Measurements from ENCODE around the gene LRRTM3.

LRRTM3 gene

DNA sequence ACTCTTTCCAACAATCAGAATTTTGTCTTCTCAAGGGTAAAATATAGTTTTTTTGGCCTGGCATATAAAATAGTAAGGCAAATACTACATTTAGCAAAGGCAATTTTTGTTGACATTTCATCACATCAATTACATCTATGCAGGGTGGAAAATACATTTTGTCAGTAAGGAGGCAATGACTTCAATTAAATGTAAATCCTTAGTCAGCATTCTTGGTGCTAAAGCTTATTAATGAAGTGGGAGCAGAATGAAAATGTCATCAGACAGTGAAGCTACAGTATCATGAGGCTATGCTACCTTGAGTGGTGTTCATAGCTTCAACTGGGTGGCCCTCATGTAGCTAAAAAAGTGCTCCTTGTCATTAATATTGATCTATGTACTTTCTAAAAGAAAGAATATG, 8.9 kb downstream of the LRRTM3 start:
- DNase-seq (ENCODE audit: low read depth), result no peak

DNA sequence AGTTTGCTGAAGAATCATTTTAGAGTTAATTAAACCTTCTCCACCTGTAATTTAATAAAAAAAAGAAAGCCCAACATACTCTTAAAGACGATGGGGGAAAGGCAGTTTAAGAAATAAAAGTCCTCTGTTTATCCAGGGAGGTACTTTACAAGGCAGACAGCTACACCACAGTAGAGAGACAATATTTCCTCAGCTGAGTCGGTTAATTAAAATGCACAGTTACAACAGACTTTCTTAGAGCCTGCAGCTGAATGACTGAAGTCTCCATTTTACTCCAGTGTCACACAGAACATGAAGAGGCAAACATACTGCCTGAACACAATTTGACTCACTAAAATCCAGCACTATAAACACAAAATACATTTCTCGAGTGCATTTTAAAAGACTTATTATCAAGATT, 15.1 kb downstream of the LRRTM3 start:
- no peak for DNase-seq (ENCODE audit: low read depth)

DNA sequence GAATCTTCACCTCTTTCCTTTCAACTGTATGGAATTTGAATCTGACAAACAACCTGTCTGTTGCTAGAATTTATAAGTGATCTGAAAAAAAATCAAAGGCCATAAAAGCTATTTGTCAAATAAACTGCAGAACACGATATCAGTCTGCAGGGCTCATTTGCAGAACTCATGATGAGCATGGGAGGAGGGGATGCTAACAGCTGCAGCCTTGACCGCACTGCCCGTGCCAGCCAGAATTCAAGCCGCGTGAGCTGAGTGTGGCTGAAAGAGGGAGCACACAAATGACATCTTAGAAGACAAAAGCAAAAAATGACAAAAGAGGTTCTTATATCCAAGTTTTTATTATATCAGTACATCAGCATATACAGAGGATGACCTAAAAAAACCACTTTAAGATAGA, 15.7 kb downstream of the LRRTM3 start:
- no peak for DNase-seq (ENCODE audit: low read depth)

DNA sequence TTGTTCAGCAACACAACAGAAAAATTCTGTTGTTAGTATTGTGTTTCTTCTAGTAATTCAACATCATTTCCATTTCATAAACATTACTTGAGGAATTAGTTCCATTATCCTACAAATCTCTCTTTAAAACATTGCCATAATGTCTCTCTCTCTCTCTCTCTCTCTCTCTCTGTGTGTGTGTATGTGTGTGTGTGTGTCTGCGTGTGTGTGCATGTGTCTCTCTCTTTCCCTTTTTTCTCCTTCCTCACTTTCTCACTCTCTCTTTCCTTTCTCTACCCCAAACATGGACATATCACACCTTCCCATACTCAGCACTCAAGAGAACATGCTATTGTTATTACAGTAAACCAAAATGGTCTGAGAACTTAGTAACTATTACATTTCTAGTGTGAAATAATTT, 16.6 kb downstream of the LRRTM3 start:
- DNase-seq (ENCODE audit: low read depth), result no peak

DNA sequence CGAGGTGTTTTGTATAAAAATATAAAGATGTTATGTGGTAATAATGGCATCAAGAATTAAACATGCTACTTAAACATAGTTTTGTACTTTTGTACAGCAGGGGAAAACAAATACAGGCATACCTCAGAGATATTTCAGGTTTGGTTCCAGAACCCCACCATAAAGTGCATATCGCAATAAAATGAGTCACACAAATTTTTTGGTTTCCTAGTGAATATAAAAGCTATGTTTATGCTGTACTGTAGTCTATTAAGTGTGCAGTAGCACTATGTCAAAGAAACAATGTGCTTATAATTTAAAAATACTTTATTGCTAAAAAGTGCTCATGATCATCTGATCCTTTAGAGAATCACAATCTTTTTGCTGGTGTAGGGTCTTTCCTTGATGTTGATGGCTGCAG, 17.8 kb downstream of the LRRTM3 start:
- DNase-seq (ENCODE audit: low read depth), result no peak

DNA sequence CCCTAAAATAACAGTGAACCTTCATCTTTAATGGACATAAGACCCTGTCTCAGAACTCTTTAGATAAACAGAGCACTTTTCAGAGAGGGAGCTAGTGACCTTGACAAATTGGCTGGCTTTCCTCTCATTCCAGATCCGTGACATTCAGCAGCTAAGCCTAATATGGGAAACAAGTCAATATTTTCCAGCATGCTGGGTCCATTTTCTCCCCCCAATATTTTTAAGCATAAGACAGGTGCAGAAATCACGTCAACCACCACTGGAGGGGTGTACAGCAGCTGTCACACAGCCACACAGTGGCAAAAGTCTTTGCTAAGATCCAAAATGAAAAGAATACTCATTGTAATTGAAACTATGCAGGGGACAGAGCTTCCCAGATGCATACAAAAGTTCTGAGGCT, 26.1 kb downstream of the LRRTM3 start:
- no peak for DNase-seq (ENCODE audit: low read depth)

DNA sequence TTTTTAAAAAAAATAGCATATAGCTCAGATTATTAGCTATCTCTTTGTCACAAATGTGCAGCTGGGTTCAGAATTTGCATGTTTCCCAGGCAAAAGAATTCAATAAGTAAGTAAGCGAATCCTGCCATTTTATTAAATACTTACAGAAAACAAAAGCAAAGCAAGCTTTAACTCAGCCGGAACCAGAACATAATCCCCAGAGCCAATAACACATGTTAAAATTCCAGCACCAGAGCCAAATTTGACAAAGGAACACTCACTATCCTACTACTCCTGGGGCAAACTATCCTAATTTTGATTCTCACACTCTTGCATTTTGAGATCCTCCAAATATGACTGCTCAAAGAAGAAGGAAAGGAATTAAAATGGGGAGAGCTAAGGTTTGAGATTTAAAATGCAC, 32.6 kb downstream of the LRRTM3 start:
- no peak for DNase-seq (ENCODE audit: low read depth)

DNA sequence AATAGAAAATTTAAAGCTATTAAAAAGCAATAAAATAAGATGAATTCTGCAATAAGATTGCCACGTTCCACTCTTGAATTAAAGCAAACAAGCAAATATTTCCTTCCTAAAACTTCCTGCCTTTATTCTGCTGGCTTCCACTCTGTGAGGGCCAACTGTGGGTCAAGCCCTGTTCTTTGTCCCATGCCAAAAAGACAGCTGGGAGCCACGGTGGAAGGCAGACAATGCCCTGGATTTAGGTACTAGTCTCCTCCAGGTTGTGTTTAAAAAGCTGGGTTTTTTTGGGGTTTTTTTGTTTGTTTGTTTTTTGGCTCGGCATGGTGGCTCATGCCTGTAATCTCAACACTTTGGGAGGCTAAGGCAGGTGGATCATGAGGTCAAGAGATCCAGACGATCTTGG, 39.1 kb downstream of the LRRTM3 start:
- DNase-seq (ENCODE audit: low read depth), result no peak

DNA sequence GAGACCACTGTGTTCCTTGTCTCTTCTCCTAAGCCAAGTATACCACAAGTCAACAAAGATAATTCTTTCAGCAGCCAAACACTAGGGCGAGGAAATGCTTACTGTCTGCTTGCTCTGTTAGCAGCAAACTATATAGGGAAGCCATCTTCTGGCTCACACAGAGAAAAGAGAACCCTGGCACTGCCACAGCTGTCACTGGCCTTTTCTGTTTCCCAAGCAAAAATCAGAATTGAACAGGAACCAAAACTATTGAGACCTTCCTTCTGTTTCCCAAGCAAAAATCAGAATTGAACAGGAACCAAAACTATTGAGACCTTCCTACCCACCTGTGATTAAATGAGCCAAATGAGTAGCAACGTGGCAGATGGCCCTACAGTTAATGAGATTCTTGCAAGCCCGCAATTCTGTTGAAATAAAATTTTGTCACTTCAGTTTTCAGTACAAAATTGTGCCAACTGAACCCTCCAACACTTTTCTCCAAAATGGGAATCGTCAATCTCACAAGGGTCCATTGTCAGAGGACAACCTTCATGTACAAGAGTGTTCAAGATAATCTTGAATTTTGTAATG, 54.5 kb downstream of the LRRTM3 start:
- DNase-seq (ENCODE audit: low read depth), result no peak

DNA sequence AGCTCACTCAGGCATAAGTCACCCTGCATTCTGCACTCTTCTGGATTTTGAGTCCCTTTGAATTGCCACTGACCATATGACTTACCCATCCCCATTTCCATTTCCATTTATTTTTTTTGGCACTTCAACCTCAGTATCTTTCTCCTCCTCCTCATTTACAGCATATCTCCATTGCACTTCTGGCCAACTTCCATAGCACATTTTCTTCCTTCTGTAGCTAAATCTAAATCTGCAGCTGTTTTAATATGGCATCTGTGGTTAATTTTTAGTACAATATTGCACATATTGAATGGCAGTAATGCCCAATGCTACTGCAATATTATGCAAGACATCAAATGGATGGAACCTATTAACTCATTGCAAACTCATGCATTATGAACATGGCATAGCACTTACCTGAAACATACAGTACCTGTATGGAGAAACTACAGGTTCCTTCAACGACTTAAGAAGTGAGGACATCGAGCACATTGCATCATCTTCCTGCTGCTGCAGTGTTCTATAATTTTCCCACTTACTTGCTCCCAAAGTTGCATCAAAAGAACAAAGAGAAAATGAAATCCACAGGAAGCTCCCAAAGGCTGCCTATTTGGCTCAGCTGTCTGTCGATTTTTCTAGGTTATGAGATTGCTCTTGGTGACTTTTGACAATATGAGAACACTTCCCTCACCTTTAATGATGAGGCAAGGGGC, 55.7 kb downstream of the LRRTM3 start:
- no peak for DNase-seq (ENCODE audit: low read depth)

DNA sequence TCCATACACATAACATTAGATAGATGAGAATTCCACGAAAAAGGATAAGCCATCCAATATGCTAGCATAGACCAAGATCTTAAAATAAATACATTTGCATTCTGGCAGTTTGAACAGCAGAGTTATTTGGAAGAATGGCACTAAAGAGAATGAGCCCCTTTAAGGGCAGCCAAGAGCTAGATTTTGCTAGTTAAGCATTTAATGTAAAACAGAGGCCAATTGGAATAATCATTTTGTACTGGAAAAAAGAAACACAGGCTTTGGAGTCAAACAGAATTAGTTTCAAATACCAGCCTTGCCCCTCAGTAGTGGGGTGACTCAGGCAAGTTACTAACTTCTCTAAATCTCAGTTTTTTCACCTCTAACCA, 56.2 kb downstream of the LRRTM3 start:
- DNase-seq (ENCODE audit: low read depth), result no peak

DNA sequence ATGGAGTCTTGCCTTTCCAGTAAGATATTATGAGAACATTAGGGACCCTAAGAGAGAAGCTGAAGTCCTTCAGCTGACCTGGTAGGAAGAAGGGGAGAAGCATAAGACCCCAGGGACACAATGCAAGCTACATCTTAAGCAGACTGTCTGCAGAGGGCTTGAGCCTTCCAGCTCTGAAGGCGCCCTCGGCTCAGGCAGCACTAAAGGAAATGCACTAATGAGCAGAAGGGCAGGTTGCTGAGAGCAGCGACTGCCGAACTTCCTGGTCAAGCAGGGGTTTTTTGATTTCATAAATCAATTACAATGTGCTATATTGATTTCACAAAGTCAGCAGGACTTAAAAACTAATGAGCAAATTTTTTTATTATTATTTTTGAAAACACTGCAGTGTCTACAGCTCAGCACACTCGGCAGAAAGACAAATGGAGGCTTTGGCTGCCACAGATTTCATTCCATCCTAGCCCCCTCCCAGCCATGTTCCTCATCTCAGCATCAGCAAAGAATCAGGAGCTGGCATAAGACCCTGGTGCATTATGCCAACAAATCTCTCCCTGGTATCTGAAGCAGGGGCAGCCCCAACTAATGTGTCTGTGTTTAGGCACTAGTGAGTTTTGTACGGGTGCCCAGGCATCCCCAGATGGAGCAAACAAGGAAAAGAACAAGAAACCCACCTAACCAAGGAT, 57.1 kb downstream of the LRRTM3 start:
- DNase-seq (ENCODE audit: low read depth), result no peak

DNA sequence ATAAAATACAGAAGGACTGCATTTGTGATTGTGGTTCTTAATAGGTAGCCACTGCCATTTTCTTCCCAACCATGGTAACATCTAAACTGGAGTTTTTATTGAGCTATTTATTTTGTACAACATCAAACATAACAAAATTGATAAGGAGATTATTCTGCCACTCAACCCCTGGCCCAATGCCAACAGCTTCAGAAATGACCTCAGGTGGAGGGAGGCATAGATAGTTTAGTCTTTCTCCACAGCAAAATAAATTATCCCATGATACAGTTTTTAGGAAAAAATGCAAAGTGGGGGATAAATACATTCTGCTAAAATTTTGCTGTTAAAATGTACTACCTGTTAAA, 57.6 kb downstream of the LRRTM3 start:
- DNase-seq (ENCODE audit: low read depth), result no peak

DNA sequence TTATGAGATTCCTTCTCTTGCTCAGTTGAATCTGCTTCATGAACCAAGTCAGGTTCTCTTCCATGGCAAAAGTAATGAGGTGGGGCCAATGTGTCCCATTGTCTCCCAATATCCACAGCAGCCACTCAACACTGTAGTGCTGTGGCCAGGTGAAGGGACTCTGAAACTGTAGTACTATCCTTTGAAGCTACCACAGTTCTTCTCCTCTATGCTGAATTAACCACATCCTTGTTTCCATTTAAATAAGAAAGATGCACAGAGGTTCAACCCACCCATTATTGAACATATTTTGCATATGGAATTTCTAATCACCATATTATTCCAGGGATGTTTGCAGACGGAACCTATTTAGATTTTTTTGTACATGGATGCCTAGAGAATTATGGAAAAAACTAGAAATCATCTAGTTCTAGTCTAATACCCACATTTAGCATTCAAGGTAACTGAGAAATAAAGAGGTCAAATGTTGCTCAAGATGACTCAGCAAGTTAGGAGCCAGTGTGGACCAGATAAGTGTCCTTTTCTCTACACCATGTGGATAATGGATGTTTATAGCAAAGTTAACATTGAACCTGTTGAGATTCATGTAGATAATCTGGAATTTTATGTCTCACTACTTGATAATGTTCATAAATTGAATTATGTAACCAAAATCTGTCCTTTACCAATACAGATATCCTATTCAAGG, 64.5 kb downstream of the LRRTM3 start:
- no peak for DNase-seq (ENCODE audit: low read depth)

DNA sequence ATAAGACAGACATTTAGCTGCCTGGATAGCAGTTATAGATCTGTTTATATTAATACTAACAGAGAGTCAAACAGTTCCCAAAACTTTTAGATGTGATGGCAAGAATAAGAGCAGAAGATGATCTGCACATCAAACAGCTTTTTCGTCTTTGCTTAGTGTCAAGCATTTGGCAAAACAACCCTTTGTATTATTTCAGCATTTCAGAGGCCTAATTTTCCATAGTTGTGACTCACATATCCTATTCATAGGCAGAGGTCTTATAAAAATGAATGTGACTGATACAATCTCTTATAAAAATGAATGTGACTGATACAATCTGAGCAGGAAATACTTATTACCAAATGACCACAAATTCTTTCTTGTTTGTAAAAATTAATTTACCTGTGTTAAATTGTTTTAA, 71.2 kb downstream of the LRRTM3 start:
- no peak for DNase-seq (ENCODE audit: low read depth)

DNA sequence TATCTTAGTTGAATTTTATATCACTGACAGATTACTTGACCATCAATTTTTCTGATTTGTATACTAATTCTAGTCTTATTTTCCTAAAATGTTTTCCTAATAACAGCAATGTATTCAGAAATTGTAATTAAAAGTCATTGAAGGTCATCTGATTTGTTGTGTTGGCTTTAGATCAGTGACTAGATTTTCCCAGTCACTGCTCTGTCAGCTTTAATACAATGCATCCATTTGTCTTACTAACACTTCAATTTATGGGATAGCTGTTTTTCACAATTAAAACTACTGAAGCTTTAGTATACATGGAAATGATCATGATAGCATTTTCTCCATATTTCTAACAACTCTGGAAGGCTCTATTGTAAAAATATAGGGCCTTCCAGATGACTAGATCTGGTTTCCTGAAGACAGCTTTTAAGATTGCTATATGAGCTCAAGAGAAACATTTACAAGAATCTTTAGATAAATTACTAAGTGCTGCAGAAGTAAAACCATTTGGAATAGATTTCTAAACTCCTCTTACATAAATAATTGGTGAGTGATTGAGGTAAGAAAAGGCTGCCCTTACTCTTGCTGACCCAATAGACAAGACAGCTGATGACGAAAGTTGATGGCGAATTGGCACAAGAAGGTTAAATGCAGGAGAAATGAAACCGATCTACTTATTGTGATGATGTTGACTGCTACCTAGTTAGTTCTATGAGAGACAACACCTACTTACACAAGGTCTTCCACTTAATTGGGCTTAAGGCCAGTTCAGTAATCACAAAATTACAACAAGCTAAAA, 74.1 kb downstream of the LRRTM3 start:
- no peak for DNase-seq (ENCODE audit: low read depth)

DNA sequence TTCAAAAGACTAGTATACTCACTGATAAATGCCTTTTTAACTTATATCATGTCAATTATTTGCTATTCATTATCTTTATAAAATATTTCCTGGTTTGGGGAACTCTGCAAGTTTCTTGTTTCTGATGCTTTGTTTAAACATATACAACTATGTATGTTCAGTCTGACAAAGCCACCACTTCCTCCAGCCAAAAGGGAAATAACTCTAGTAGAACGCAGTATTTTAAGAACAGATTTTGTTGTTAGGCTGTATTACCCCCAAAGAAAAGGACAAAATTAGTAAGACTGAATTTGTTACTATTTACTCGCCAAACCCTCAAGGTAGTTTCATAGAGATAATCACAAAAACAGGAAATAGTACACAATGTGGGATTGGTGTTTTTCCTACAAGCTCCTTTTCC, 78.9 kb downstream of the LRRTM3 start:
- DNase-seq (ENCODE audit: low read depth), result no peak

DNA sequence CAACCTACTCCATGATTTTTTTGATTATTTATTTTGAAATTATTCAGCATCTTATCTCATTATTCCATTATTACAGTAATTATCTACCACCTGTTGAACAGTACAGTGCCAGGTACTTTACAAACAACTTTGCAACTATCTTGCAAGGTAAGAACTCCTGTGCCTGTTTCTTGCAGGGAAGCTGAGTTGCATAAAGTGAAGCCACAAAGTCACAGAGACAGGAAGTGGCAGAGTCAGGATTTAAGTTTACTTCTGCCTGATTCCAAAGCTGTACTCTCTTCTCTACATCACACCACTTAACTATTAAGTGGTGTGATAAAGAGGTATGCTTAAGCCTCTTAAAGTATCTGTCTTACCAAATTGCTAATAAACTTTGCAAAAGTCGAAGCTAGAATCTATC, 80.1 kb downstream of the LRRTM3 start:
- no peak for DNase-seq (ENCODE audit: low read depth)

DNA sequence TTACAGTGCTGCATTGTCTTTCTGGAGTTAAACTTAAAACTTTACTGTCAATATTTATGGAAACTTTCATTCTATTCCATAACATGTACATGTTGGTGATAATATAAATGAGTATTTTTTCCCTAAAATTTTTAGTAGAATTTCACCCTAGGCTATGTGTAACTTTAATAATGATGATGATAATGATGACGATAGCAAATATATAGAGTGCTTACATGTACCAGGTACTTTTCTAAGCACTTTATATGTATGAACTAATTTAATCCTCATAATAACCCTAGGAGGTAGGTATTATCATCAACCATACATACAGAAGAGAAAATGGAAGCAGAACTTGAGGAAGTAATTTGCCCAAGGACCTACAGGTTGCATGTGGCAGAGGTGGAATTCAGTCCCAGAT, 85.6 kb downstream of the LRRTM3 start:
- DNase-seq (ENCODE audit: low read depth), result no peak

DNA sequence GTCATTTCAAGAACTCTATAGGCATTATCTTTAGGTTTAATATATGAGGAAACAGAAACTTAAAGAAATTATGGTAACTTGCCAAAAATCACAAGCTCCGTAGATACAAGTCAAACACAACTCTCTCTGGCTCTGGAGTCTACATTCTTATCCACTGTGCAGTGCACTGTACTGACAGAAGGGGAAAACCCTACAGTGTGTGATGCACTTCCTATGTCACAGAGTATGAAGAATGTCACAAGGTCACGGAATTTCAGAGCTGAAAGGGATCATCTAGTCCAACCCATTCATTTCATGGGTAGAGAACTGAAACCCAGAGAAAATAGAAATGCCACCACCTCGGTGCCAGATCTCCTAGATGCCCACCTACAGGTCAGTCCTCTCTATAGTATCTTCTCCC, 86.1 kb downstream of the LRRTM3 start:
- DNase-seq (ENCODE audit: low read depth), result no peak

DNA sequence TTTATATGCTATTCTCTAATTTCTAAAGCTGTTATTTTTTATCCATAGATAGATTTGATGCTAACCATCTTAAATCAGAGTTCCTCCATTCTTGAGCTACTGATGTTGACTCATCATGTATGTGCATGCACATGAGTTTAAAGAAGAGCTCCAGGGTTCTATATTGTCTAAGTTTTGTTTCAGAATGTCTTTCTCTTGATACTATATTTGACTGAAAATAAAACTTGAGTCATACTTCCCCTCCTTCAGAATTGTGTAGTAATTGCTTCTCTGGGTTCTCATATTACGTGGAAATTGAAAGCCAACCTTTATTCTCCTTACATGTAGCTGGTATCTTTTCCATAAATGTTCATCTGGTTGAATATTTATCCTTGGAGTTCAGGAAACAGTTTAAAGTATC, 89.4 kb downstream of the LRRTM3 start:
- DNase-seq (ENCODE audit: low read depth), result no peak

DNA sequence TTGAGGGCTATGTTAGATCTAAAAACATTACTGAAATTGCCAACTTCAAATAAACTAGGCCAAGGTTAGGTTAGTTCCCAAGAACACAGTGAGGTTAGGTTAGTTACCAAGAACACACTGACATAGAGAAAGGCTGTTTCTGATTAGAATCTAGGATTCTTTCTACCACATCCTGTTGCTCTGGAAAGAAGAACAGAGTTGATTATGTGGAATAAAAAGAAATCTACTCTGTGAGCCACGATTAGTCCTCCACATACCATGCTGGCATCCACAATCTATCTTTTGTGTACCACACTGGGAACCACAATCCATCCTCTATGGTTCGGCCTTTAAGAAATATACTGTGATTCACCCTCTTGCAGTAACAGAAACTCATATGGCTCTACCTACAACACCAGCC, 91.4 kb downstream of the LRRTM3 start:
- DNase-seq (ENCODE audit: low read depth), result no peak

DNA sequence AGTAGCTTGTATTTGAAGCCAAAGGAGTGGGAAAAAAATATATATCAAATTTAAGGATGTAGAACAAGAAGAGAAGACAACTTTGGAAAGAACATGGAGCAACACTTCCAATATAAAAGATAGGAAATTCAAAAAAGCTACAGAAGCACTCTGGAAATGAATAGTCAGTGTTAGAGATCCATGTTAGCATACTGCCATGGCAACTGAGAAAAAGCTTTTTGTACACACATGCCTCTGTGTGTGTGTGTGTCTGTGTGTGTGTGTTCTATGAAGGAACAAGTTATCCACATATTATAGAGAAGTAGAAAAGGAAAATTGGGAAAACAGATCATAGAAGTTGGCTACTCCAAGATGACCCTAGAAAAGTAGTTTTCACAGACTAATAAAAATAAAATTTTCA, 96.3 kb downstream of the LRRTM3 start:
- no peak for DNase-seq (ENCODE audit: low read depth)

Data from EH (cell line).